Hematopoietic multipotent progenitor cell (in vitro differentiated cells): Measurements from ENCODE around the gene DYNC2I2. TPM values are rescaled to one million over a fixed set of nuclear protein-coding genes. Genes with fewer than 3 reads are reported as not detected.
"Not testable (repeated sequence)": the region's sequence is repeated elsewhere in the genome, so short reads cannot be mapped to it uniquely, and the experiment has no call there.

Source experiments
- DNase-seq, 3 donors: peaks; one replicate each; pipeline ENCODE4 v3.0.0-alpha.2; 2011 to 2015; ENCODE audit warnings: low read depth in 2 of 3, low spot score in 2 of 3
- total RNA-seq: library from RNA; depleted of rRNA; stranded (reverse); fragments of >200 nt; gene quantifications from one replicate; pipeline ENCODE4 v1.2.3, GENCODE V29; 2012

The DYNC2I2 gene
- total RNA-seq, 1 donor = 67.6 TPM

GRCh38 chr9:128619779-128620178 lies 36.9 kb downstream of the DYNC2I2 start:
- no peak for DNase-seq

DNA sequence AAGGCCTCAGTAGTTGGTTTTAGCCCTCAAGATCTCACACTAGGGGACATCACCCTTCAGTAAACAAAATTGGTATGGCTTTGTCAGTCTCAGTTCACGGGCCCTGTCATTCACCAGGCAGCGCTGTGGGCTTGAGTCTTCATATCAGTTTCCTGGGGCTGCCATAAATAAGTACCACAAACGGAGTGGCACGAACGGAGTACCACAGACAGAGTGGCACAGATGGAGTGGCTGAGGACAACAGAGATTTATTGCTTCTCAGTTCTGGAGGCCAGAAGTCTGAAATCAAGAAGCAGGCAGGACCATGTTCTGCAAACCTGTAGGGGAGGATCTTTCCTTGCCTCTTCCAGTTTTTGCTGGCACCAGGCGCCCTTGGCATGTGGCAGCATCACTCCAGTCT lies 37.5 kb downstream of the DYNC2I2 start:
- no peak for DNase-seq

- DNase-seq = no peak
Observed at GRCh38 chr9:128617943-128618342, 38.7 kb downstream of the DYNC2I2 start.

DNA sequence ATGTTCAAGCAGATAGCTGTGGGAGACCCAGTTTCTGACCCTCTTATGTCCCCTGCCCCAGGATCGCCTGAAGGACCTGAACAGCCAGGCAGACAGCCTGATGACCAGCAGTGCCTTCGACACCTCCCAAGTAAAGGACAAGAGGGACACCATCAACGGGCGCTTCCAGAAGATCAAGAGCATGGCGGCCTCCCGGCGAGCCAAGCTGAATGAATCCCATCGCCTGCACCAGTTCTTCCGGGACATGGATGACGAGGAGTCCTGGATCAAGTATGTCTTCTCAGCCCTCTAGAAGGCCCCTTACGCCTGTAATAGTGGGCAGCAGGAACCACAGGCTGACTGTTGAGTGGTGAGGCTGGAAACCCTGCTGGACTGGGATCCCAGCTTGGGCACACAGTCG lies 41.1 kb downstream of the DYNC2I2 start:
- DNase-seq = no peak

- DNase-seq = no peak
Observed at GRCh38 chr9:128614728-128615127, 41.9 kb downstream of the DYNC2I2 start.

- DNase-seq = no peak
Observed at GRCh38 chr9:128611600-128612394, 44.9 kb downstream of the DYNC2I2 start.

GRCh38 chr9:128610897-128611296 lies 45.8 kb downstream of the DYNC2I2 start:
- DNase-seq = no peak

DNA sequence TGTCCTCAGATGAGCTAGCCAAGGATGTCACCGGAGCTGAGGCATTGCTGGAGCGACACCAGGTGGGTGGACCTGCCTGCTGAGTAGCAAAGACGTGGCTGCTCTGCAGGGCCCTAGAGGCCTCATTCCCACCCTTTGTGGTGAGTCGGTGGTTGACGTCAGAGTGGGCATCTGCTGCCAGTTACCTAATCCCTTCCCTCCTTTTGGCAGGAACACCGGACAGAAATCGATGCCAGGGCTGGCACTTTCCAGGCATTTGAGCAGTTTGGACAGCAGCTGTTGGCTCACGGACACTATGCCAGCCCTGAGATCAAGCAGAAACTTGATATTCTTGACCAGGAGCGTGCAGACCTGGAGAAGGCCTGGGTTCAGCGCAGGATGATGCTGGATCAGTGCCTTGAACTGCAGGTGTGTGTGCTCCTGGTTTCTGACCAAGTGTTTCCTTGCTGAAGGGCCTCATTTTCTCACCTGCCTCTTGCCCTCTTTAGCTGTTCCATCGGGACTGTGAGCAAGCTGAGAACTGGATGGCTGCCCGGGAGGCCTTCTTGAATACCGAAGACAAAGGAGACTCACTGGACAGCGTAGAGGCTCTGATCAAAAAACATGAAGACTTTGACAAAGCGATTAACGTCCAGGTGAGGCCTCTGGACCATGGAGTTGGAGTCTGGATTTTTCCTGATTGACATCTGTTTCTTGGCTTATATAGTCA lies 48.9 kb downstream of the DYNC2I2 start:
- no peak for DNase-seq

- no peak for DNase-seq
Observed at GRCh38 chr9:128603697-128604096, 53.0 kb downstream of the DYNC2I2 start.

DNA sequence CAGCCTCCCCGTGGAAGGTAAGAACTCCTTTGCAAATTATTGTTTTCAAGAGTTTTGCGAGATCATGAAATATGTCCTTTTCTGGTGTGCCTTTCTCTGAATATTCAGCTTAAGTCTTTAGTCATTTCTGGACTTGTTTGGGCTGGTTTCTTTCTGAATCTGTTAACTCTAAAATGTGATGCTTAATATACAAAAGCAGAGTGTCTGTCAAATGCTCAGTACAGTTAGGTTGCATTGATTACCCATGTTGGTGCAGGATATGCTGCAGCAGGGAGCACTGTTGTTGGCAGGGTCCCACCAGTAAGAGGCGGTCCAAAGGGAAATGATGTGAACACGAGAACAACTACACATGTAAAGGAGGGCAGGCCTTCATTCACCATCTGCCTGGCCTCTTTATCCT lies 56.5 kb downstream of the DYNC2I2 start:
- DNase-seq = no peak

DNA sequence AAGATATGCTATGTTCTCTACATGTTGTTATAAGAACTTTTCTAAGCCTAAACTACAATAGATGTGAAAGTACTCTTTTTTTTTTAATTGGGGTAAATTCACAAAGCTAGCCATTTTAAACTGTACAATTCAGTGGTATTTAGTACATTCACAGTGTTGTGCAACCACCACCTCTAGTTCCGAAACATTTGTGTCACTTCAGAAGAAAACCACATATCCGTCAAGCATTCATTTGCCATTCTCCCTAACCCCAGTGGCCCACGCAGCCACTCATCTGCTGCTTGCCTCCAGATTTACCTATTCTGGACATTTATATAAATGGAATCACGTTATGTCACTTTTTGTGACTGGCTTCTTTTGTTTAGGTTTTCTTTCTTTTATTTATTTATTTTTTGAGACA lies 61.2 kb downstream of the DYNC2I2 start:
- no peak for DNase-seq

- DNase-seq = no peak
Observed at GRCh38 chr9:128593856-128594255, 62.8 kb downstream of the DYNC2I2 start.

DNA sequence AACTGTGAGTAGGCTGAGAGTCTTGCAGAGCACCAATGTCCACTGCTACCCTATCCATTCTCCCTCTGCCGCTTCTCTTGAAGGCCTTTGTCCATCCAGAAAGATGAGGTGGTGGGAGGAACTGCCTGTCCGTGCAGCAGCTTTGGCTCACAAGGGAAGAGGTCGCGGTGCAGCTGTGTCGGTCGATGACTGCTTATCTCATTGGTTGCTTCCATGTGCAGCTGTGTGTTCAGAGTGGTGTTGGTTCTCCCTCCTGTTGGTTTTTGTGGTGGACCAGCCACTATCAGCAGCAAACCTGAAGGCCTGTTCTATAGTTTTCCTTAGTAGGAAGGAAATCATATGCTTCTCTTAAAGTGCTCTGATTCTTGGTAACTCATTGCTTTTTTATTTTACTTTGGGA lies 63.6 kb downstream of the DYNC2I2 start:
- DNase-seq = peak in 1 of 3 donors; percentile 3

DNA sequence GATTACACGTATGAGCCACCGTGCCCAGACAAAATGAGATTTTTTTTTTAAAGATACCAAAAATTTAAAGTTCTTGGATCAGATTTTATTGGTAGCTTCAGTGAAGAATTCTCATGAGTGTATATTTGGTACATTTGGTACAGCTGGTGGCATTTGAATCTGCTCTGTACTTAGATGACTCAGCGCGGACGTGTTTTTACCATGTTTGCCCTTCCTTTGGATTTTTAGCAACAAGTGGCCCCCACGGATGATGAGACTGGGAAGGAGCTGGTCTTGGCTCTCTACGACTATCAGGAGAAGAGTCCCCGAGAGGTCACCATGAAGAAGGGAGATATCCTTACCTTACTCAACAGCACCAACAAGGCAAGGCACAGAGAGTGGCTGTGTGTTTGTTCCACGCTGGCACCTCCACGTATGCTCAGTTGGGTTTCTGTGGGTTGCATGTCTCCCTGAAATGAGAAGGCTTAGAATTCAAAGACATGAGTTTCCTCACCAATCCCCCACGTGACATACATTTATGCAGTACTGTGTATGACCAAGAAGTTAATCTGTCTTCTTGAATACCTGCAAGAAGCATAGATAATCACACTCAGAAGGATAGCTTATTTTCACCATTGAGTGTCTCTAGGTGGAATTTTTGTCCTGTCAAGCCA lies 67.9 kb downstream of the DYNC2I2 start:
- no peak for DNase-seq

DNA sequence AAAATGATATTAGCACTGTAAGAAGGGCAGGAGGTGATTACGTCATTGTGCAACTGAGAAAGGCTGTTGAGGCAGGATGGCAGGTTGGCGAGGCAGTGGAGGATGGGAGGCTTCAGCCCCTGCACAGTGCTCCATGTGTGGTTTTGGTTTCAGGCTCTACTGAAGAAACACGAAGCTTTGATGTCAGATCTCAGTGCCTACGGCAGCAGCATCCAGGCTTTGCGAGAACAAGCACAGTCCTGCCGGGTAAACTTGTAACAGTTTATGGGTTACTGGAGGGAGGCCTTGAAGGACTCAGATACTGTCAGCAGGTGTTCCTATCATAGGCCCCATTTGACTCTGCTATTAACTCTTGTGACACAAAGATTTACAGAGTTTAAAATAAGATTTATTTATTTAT lies 69.2 kb downstream of the DYNC2I2 start:
- peak in 1 of 3 donors; percentile 6 for DNase-seq

GRCh38 chr9:128586934-128587333 lies 69.7 kb downstream of the DYNC2I2 start:
- DNase-seq = not testable (repeated sequence)

- DNase-seq = not testable (repeated sequence)
Observed at GRCh38 chr9:128585155-128585554, 71.5 kb downstream of the DYNC2I2 start.

Other genes starting within 250 kb of the DYNC2I2 start
- gene CERCAM, start 236.0 kb downstream of the DYNC2I2 start, total RNA-seq = 29.1 TPM
- 29.4 TPM for gene ODF2, start 200.8 kb downstream of the DYNC2I2 start, total RNA-seq
- 32.6 TPM for gene GLE1, start 152.1 kb downstream of the DYNC2I2 start, total RNA-seq
- gene SPTAN1, start 104.3 kb downstream of the DYNC2I2 start, total RNA-seq = 140 TPM
- gene SET, start 32.4 kb upstream of the DYNC2I2 start, total RNA-seq = 123 TPM
- gene PKN3, start 45.7 kb upstream of the DYNC2I2 start, total RNA-seq = 22.4 TPM
- gene ZDHHC12, start 67.3 kb upstream of the DYNC2I2 start, total RNA-seq = 73.0 TPM
- 73.2 TPM for gene ZER1, start 115.1 kb upstream of the DYNC2I2 start, total RNA-seq
- 21.3 TPM for gene TBC1D13, start 130.4 kb upstream of the DYNC2I2 start, total RNA-seq
- 42.8 TPM for gene ENDOG, start 161.7 kb upstream of the DYNC2I2 start, total RNA-seq
- 63.6 TPM for gene SPOUT1, start 172.9 kb upstream of the DYNC2I2 start, total RNA-seq
- 12.1 TPM for gene KYAT1, start 225.1 kb upstream of the DYNC2I2 start, total RNA-seq
- gene LRRC8A, start 225.3 kb upstream of the DYNC2I2 start, total RNA-seq = 61.4 TPM